CD14-positive monocyte (primary cell): ENCODE data around the gene CDH6. TPM values are rescaled to one million over a fixed set of nuclear protein-coding genes. Genes with fewer than 3 reads are reported as not detected.

Source experiments
- DNase-seq, 3 donors: peaks; one replicate each; pipeline ENCODE4 v3.0.0-alpha.2; 2011 to 2022
- H2AFZ ChIP-seq: 2 replicates; pipeline ENCODE4 v1.6.0; 2012; ENCODE audit warnings: mild to moderate bottlenecking, low read depth, low read length, inconsistent platforms; ENCODE audit not compliant: insufficient read depth, poor library complexity, severe bottlenecking
- H3K27ac ChIP-seq, 2 donors: 1 replicate in 1 of 2; 2 replicates in 1 of 2; pipeline ENCODE4 v1.5.1; 2012 to 2013; ENCODE audit warnings: low read length in 2 of 2, control low read depth in 1 of 2, inconsistent platforms in 1 of 2, low read depth in 1 of 2, mild to moderate bottlenecking in 1 of 2
- H3K27me3 ChIP-seq, 2 donors: one replicate each; pipeline versions ENCODE4 v1.6.0 to v1.6.1; 2011 to 2013; ENCODE audit warnings: low read length in 2 of 2; ENCODE audit not compliant: control insufficient read depth in 2 of 2, insufficient read depth in 2 of 2
- H3K36me3 ChIP-seq, 2 donors: replicated peaks in 1 of 2; 1 replicate in 1 of 2; 2 replicates in 1 of 2; pipeline versions ENCODE4 v1.5.1 to v1.6.1; 2012 to 2013; ENCODE audit warnings: low read length in 2 of 2, control low read depth in 1 of 2, inconsistent platforms in 1 of 2, mild to moderate bottlenecking in 1 of 2; ENCODE audit not compliant: insufficient read depth in 2 of 2, control insufficient read depth in 1 of 2
- H3K4me1 ChIP-seq, 2 donors: 1 replicate in 1 of 2; 2 replicates in 1 of 2; pipeline versions ENCODE4 v1.5.1 to v1.6.1; 2012 to 2013; ENCODE audit warnings: low read length in 2 of 2, control low read depth in 1 of 2, inconsistent platforms in 1 of 2, mild to moderate bottlenecking in 1 of 2, moderate library complexity in 1 of 2; ENCODE audit not compliant: insufficient read depth in 2 of 2, control insufficient read depth in 1 of 2
- H3K4me2 ChIP-seq: replicated peaks from 2 replicates; pipeline ENCODE3; 2012; ENCODE audit warnings: low read length, moderate library complexity, mild to moderate bottlenecking; ENCODE audit not compliant: poor library complexity, severe bottlenecking; ENCODE audit errors: extremely low read depth
- H3K4me3 ChIP-seq, 3 experiments: fragments of 200-600 bp in 1 of 3; sonication (generic) in 1 of 3; replicated peaks in 1 of 3; 1 replicate in 2 of 3; 2 replicates in 1 of 3; pipeline ENCODE4 v1.5.1; 2011 to 2013; ENCODE audit warnings: low read length in 3 of 3, mild to moderate bottlenecking in 3 of 3, control low read depth in 2 of 3, low read depth in 2 of 3, inconsistent platforms in 1 of 3, moderate library complexity in 1 of 3
- H3K79me2 ChIP-seq: 2 replicates; pipeline ENCODE4 v1.6.0; 2012; ENCODE audit warnings: mild to moderate bottlenecking, control low read depth, inconsistent platforms, low read length, moderate library complexity; ENCODE audit not compliant: insufficient read depth
- H3K9ac ChIP-seq: 2 replicates; pipeline ENCODE4 v1.6.0; 2017; ENCODE audit warnings: low read length, mild to moderate bottlenecking; ENCODE audit not compliant: insufficient read depth, poor library complexity, severe bottlenecking
- H3K9me3 ChIP-seq, 2 donors: replicated peaks in 1 of 2; 1 replicate in 1 of 2; 2 replicates in 1 of 2; pipeline versions ENCODE4 v1.5.1 to v1.6.1; 2012 to 2013; ENCODE audit warnings: low read length in 2 of 2, control low read depth in 1 of 2; ENCODE audit not compliant: control insufficient read depth in 1 of 2, insufficient read depth in 1 of 2
- H4K20me1 ChIP-seq: 2 replicates; pipeline ENCODE4 v1.6.0; 2012; ENCODE audit warnings: mild to moderate bottlenecking, low read length, control low read depth, moderate library complexity; ENCODE audit not compliant: insufficient read depth
- H3K27ac Mint-ChIP-seq, 7 donors: one replicate each; pipeline ENCODE4 v1.8.0; 2020; ENCODE audit warnings: mild to moderate bottlenecking in 7 of 7, mixed read lengths in 7 of 7, moderate library complexity in 6 of 7, inconsistent platforms in 2 of 7
- H3K27me3 Mint-ChIP-seq, 3 donors: one replicate each; pipeline ENCODE4 v1.8.0; 2021 to 2022; ENCODE audit warnings: low read depth in 3 of 3, mild to moderate bottlenecking in 3 of 3, mixed read lengths in 3 of 3, moderate library complexity in 3 of 3, inconsistent platforms in 1 of 3
- H3K36me3 Mint-ChIP-seq, 2 donors: one replicate each; pipeline ENCODE4 v1.8.0; 2020; ENCODE audit warnings: mixed read lengths in 2 of 2, inconsistent platforms in 1 of 2, mild to moderate bottlenecking in 1 of 2
- H3K4me1 Mint-ChIP-seq: one replicate; pipeline ENCODE4 v1.8.0; 2020; ENCODE audit warnings: mild to moderate bottlenecking, mixed read lengths
- H3K4me3 Mint-ChIP-seq, 2 donors: one replicate each; pipeline ENCODE4 v1.8.0; 2020; ENCODE audit warnings: mild to moderate bottlenecking in 2 of 2, mixed read lengths in 2 of 2, moderate library complexity in 1 of 2
- H3K9me3 Mint-ChIP-seq, 7 donors: one replicate each; pipeline ENCODE4 v1.8.0; 2020 to 2022; ENCODE audit warnings: mixed read lengths in 7 of 7, mild to moderate bottlenecking in 6 of 7, moderate library complexity in 6 of 7, inconsistent platforms in 2 of 7
- WGBS: methylation state at CpG from one replicate; pipeline ENCODE4 v1.1.5; 2013; ENCODE audit warnings: missing lambda C conversion rate; ENCODE audit not compliant: insufficient coverage; 5-methylcytosine and 5-hydroxymethylcytosine counted together
- intact Hi-C, 2 donors: fragments of 100-400 bp; cut with micrococcal nuclease; formaldehyde crosslinking; loops; one replicate each; pipeline versions ENCODE4 v1.15.0 to v1.15.1; 2023
- polyA plus RNA-seq, 3 donors: library from polyadenylated mRNA; depleted of rRNA in 1 of 3; unstranded in 2 of 3; stranded (reverse) in 1 of 3; fragments of 300-500 nt in 2 of 3; fragments of >200 nt in 1 of 3; fragmentation: Illumina TruSeq in 2 of 3; gene quantifications; 1 replicate in 2 of 3; 2 replicates in 1 of 3; pipeline ENCODE4 v1.2.3, GENCODE V29; 2012 to 2021
- TF ChIP-seq, protein P1 (sequence below): fragments of 200-600 bp; IDR thresholded peaks from one replicate; pipeline ENCODE4 v1.8.0; 2022; ENCODE audit warnings: antibody characterized with exemption, mild to moderate bottlenecking

CDH6 gene
- polyA plus RNA-seq, 3 donors: not detected

GRCh38 chr5:31235381-31235780 lies 41.9 kb downstream of the CDH6 start:
- Histone ChIP-seq H3K4me3 (no peak overlapping the region), H3K4me1 (no peaks in the 10 kb centered on the region), H3K27ac (no peak overlapping the region), H3K27me3 (no peaks in the 10 kb centered on the region), H2AFZ (no peak overlapping the region), H3K9me3 (no peaks in the 10 kb centered on the region), H3K4me2 (no peak overlapping the region), H3K79me2 (no peaks in the 10 kb centered on the region), H3K9ac (no peak overlapping the region), H3K36me3 (no peaks in the 10 kb centered on the region), H4K20me1 (no peaks in the 10 kb centered on the region)
- no peak overlapping the region for H3K27ac Mint-ChIP-seq
- TF ChIP-seq, protein P1, sequence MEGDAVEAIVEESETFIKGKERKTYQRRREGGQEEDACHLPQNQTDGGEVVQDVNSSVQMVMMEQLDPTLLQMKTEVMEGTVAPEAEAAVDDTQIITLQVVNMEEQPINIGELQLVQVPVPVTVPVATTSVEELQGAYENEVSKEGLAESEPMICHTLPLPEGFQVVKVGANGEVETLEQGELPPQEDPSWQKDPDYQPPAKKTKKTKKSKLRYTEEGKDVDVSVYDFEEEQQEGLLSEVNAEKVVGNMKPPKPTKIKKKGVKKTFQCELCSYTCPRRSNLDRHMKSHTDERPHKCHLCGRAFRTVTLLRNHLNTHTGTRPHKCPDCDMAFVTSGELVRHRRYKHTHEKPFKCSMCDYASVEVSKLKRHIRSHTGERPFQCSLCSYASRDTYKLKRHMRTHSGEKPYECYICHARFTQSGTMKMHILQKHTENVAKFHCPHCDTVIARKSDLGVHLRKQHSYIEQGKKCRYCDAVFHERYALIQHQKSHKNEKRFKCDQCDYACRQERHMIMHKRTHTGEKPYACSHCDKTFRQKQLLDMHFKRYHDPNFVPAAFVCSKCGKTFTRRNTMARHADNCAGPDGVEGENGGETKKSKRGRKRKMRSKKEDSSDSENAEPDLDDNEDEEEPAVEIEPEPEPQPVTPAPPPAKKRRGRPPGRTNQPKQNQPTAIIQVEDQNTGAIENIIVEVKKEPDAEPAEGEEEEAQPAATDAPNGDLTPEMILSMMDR: no peak
- H3K36me3 Mint-ChIP-seq: no peaks in the 10 kb centered on the region
- no peak for DNase-seq
- intact Hi-C loops: no loop called here
- H3K27me3 Mint-ChIP-seq: peaks cover 0 to 4% (median 2%) of the 10 kb centered on the region in 3 donors
- no peak overlapping the region for H3K4me3 Mint-ChIP-seq
- no peaks in the 10 kb centered on the region for H3K4me1 Mint-ChIP-seq
- H3K9me3 Mint-ChIP-seq: no peaks in the 10 kb centered on the region
- no CpG with 5 or more reads among the region's 3 CpGs for WGBS

DNA sequence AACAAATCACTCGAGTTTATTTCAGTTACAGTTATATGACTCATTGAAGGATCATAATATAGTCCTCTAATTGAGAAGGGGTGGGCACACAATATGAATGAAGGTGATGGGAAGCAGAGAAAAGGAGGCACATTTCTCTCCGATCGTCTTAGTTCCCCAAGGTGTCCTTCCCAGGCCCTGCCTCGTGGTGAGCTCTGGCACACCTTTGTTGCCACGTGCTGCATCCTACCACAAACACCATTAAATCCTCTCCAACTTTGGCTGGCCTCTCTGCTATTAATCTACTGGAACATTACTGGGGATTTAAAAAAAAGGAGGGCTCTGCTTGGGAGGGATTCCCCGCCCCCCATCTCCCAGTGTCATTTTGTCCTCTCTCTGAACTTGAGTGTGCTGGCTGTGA lies 42.9 kb downstream of the CDH6 start:
- H3K79me2 ChIP-seq: no peaks in the 10 kb centered on the region
- H3K4me1 ChIP-seq: no peaks in the 10 kb centered on the region
- intact Hi-C loops: no loop called here
- Mint-ChIP-seq H3K27me3 (peaks cover 0 to 4% (median 2%) of the 10 kb centered on the region in 3 donors), H3K27ac (no peak overlapping the region), H3K36me3 (no peaks in the 10 kb centered on the region), H3K9me3 (no peaks in the 10 kb centered on the region), H3K4me1 (no peaks in the 10 kb centered on the region), H3K4me3 (no peak overlapping the region)
- H3K36me3 ChIP-seq: no peaks in the 10 kb centered on the region
- DNase-seq: no peak
- no CpG with 5 or more reads among the region's 6 CpGs for WGBS
- no peak overlapping the region for H3K4me3 ChIP-seq
- H4K20me1 ChIP-seq: no peaks in the 10 kb centered on the region
- H2AFZ ChIP-seq: no peak overlapping the region
- TF ChIP-seq, protein P1: no peak
- H3K4me2 ChIP-seq: no peak overlapping the region
- no peak overlapping the region for H3K9ac ChIP-seq
- H3K9me3 ChIP-seq: no peaks in the 10 kb centered on the region
- no peaks in the 10 kb centered on the region for H3K27me3 ChIP-seq
- no peak overlapping the region for H3K27ac ChIP-seq
